ENCODE data around the gene ZNF550.

DNA sequence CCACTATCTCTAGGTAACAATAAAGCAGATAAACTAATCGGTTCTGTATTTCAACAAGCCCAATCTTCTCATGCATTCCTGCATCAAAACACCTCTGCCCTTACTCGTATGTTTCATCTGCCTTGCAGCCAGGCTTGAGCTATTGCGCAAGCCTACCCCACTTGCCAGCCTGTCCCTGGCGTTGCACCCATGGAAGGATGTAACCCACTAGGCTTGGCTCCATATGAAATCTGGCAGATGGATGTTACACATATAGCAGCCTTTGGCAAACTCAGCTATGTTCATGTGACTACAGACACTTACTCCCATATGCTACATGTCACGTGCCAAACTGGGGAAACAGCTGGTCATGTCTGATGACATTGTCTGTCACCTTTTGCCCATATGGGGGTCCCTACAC is 44.4 kb downstream of the ZNF550 start:
- TF ChIP-seq, protein P1, sequence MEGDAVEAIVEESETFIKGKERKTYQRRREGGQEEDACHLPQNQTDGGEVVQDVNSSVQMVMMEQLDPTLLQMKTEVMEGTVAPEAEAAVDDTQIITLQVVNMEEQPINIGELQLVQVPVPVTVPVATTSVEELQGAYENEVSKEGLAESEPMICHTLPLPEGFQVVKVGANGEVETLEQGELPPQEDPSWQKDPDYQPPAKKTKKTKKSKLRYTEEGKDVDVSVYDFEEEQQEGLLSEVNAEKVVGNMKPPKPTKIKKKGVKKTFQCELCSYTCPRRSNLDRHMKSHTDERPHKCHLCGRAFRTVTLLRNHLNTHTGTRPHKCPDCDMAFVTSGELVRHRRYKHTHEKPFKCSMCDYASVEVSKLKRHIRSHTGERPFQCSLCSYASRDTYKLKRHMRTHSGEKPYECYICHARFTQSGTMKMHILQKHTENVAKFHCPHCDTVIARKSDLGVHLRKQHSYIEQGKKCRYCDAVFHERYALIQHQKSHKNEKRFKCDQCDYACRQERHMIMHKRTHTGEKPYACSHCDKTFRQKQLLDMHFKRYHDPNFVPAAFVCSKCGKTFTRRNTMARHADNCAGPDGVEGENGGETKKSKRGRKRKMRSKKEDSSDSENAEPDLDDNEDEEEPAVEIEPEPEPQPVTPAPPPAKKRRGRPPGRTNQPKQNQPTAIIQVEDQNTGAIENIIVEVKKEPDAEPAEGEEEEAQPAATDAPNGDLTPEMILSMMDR (IDR thresholded peaks at IDR 0.05), result no peak
- no peak for TF ChIP-seq POLR2A (IDR thresholded peaks at IDR 0.05)
- TF ChIP-seq EP300 (IDR thresholded peaks at IDR 0.05), result no peak
- no peak for TF ChIP-seq POLR2AphosphoS5 (IDR thresholded peaks at IDR 0.05)

Data from stomach (tissue), 4 donors.